HCT116 (cell line): ENCODE data around the gene NDST3. TPM values are rescaled to one million over a fixed set of nuclear protein-coding genes. Genes with fewer than 3 reads are reported as not detected.

Experiments
- ATAC-seq: fragments of 200-7000 bp; cut with Tn5 transposase; 2 replicates; pipeline ENCODE4 v1.9.1; 2020; ENCODE audit warnings: mild to moderate bottlenecking, moderate library complexity
- BruUV-seq: library from RNA; stranded (reverse); fragments of 400-500 nt; replicated peaks from 2 replicates; lab custom pipeline; 2021; lab: Mats Ljungman, UMichigan
- CTCF ChIA-PET: fragments of 300-600 bp; sonication (Branson Sonifier 250); formaldehyde crosslinking; loops from one replicate; lab custom pipeline; 2021; ENCODE audit warnings: antibody characterized with exemption; lab: Charles Lee
- POLR2A ChIA-PET: fragments of 300-600, 350-600 bp; sonication (Branson Sonifier 250); formaldehyde crosslinking; loops from one replicate; lab custom pipeline; 2021; ENCODE audit warnings: antibody characterized with exemption; lab: Charles Lee
- RAD21 ChIA-PET, 2 experiments: fragments of 300-600 bp; sonication (Branson Sonifier 250); formaldehyde crosslinking; loops; one replicate each; lab custom pipeline; 2023; ENCODE audit warnings: low total read pairs in 2 of 2; ENCODE audit not compliant: uncharacterized antibody in 2 of 2, unreplicated experiment in 2 of 2, low non-redundant PET in 1 of 2; lab: Charles Lee
- DNase-seq: peaks from one replicate; pipeline ENCODE4 v3.0.0-alpha.2; 2010; ENCODE audit warnings: low read depth, low spot score
- H2AFZ ChIP-seq: fragments of 200-600 bp; shearing (Covaris generic), sonication (generic); 2 replicates; pipeline ENCODE4 v1.6.1; 2017; ENCODE audit warnings: low read depth, mixed run types, mixed read lengths, antibody characterized with exemption, low read length; ENCODE audit not compliant: poor library complexity, severe bottlenecking
- H3K27ac ChIP-seq: 2 replicates; pipeline ENCODE4 v1.5.1; 2012; ENCODE audit warnings: low read depth, low read length
- H3K27me3 ChIP-seq: fragments of 200-600 bp; sonication (generic); 2 replicates; pipeline ENCODE4 v1.6.1; 2016; ENCODE audit warnings: mixed run types, low read length, mixed read lengths; ENCODE audit not compliant: insufficient read depth
- H3K36me3 ChIP-seq, 2 experiments: fragments of 200-500 bp in 1 of 2; fragments of 200-600 bp in 1 of 2; sonication (Bioruptor generic) in 1 of 2; sonication (generic) in 1 of 2; 2 replicates each; pipeline versions ENCODE4 v1.5.1 to v1.6.1; 2014 to 2016; ENCODE audit warnings: low read length in 2 of 2, inconsistent platforms in 1 of 2, mixed read lengths in 1 of 2, mixed run types in 1 of 2; ENCODE audit not compliant: insufficient read depth in 2 of 2, control insufficient read depth in 1 of 2
- H3K4me1 ChIP-seq, 2 experiments: fragments of 200-600 bp in 1 of 2; sonication (generic) in 1 of 2; 2 replicates each; pipeline versions ENCODE4 v1.5.1 to v1.6.1; 2012 to 2017; ENCODE audit warnings: low read length in 2 of 2, inconsistent platforms in 1 of 2, mild to moderate bottlenecking in 1 of 2, mixed read lengths in 1 of 2, mixed run types in 1 of 2, moderate library complexity in 1 of 2; ENCODE audit not compliant: insufficient read depth in 2 of 2, control insufficient read depth in 1 of 2
- H3K4me2 ChIP-seq: fragments of 200-600 bp; sonication (generic); 2 replicates; pipeline ENCODE4 v1.6.1; 2017; ENCODE audit warnings: mixed run types, low read length, mixed read lengths
- H3K4me3 ChIP-seq, 2 experiments: fragments of 200-600 bp in 1 of 2; sonication (generic) in 1 of 2; replicated peaks in 1 of 2; 2 replicates each; pipeline ENCODE4 v1.5.1; 2011 to 2016; ENCODE audit warnings: low read length in 2 of 2, control low read depth in 1 of 2, low read depth in 1 of 2, mild to moderate bottlenecking in 1 of 2, mixed read lengths in 1 of 2, mixed run types in 1 of 2
- H3K79me2 ChIP-seq: fragments of 200-600 bp; sonication (generic); 2 replicates; pipeline ENCODE4 v1.6.1; 2017; ENCODE audit warnings: mild to moderate bottlenecking, mixed run types, low read length, moderate library complexity, mixed read lengths; ENCODE audit not compliant: insufficient read depth
- H3K9ac ChIP-seq: fragments of 200-600 bp; sonication (generic); 2 replicates; pipeline ENCODE4 v1.6.1; 2016; ENCODE audit warnings: low read length, mixed read lengths
- H3K9me2 ChIP-seq: fragments of 200-600 bp; sonication (generic), shearing (Covaris generic); 2 replicates; pipeline ENCODE4 v1.6.1; 2017; ENCODE audit warnings: mixed run types, mild to moderate bottlenecking, moderate library complexity; ENCODE audit not compliant: insufficient read depth
- H3K9me3 ChIP-seq, 2 experiments: fragments of 200-500 bp in 1 of 2; fragments of 200-600 bp in 1 of 2; sonication (Bioruptor generic) in 1 of 2; sonication (generic) in 1 of 2; 2 replicates each; pipeline ENCODE4 v1.6.1; 2014 to 2017; ENCODE audit warnings: low read length in 2 of 2, mixed read lengths in 2 of 2, inconsistent platforms in 1 of 2, low read depth in 1 of 2, mild to moderate bottlenecking in 1 of 2, mixed run types in 1 of 2, moderate library complexity in 1 of 2; ENCODE audit not compliant: control insufficient read depth in 1 of 2, insufficient read depth in 1 of 2
- H4K20me1 ChIP-seq: fragments of 200-600 bp; sonication (generic), shearing (Covaris generic); 2 replicates; pipeline ENCODE4 v1.6.1; 2017; ENCODE audit warnings: mixed run types, mild to moderate bottlenecking, moderate library complexity; ENCODE audit not compliant: insufficient read depth
- CTCF ChIP-seq, 3 experiments: fragments of 200-600 bp in 1 of 3; sonication (generic) in 1 of 3; IDR thresholded peaks in 2 of 3; conservative IDR thresholded peaks in 1 of 3; 2 replicates each; pipeline ENCODE4 v1.5.1; 2012 to 2017; ENCODE audit warnings: low read depth in 2 of 3, low read length in 2 of 3, antibody characterized with exemption in 1 of 3, borderline replicate concordance in 1 of 3, control low read depth in 1 of 3, mild to moderate bottlenecking in 1 of 3, mixed read lengths in 1 of 3, mixed run types in 1 of 3, moderate library complexity in 1 of 3; ENCODE audit not compliant: insufficient read depth in 1 of 3
- EGR1 ChIP-seq: IDR thresholded peaks from 2 replicates; pipeline ENCODE4 v1.6.1; 2012; ENCODE audit warnings: low read depth
- ELF1 ChIP-seq: IDR thresholded peaks from 2 replicates; pipeline ENCODE4 v1.6.1; 2012; ENCODE audit warnings: low read depth, borderline replicate concordance
- FOSL1 ChIP-seq: IDR thresholded peaks from 2 replicates; pipeline ENCODE4 v1.6.1; 2012; ENCODE audit warnings: low read depth
- RAD21 ChIP-seq: IDR thresholded peaks from 2 replicates; pipeline ENCODE4 v1.6.1; 2012; ENCODE audit warnings: low read depth, mild to moderate bottlenecking
- REST ChIP-seq: IDR thresholded peaks from 2 replicates; pipeline ENCODE4 v1.6.1; 2012; ENCODE audit warnings: low read depth
- SIN3A ChIP-seq: IDR thresholded peaks from 2 replicates; pipeline ENCODE4 v1.6.1; 2012; ENCODE audit warnings: low read depth
- SP1 ChIP-seq: IDR thresholded peaks from 2 replicates; pipeline ENCODE4 v1.6.1; 2012; ENCODE audit warnings: low read depth
- SRF ChIP-seq: IDR thresholded peaks from 2 replicates; pipeline ENCODE4 v1.6.1; 2012; ENCODE audit warnings: low read depth
- TCF7L2 ChIP-seq: IDR thresholded peaks from 2 replicates; pipeline ENCODE4 v1.7.0; 2011; ENCODE audit warnings: borderline replicate concordance, inconsistent platforms; ENCODE audit not compliant: insufficient read depth, insufficient read length; ENCODE audit errors: extremely low read depth
- YY1 ChIP-seq: IDR thresholded peaks from 2 replicates; pipeline ENCODE4 v1.6.1; 2011; ENCODE audit warnings: low read length, low read depth, moderate library complexity, mild to moderate bottlenecking; ENCODE audit not compliant: insufficient replicate concordance; ENCODE audit errors: extremely low read depth
- ZFX ChIP-seq: fragments of 450-650 bp; IDR thresholded peaks from 2 replicates; pipeline ENCODE4 v1.6.1; 2017
- ZNF274 ChIP-seq: fragments of 200-500 bp; sonication (Bioruptor generic); IDR thresholded peaks from 2 replicates; pipeline ENCODE4 v1.6.1; 2014; ENCODE audit warnings: mild to moderate bottlenecking, low read depth, low read length, inconsistent platforms
- intact Hi-C: fragments of 100-400 bp; cut with micrococcal nuclease; formaldehyde crosslinking; loops from 2 replicates; pipeline ENCODE4 v1.10.0; 2022
- total RNA-seq: library from RNA; stranded (reverse); gene quantifications from one replicate; pipeline ENCODE4 v1.2.1, GENCODE V29; 2021; ENCODE audit not compliant: unreplicated experiment
- TF ChIP-seq, protein P1 (sequence below): IDR thresholded peaks from 2 replicates; pipeline ENCODE4 v1.6.1; 2011; ENCODE audit warnings: mild to moderate bottlenecking, low read length, moderate library complexity; ENCODE audit not compliant: insufficient replicate concordance; ENCODE audit errors: extremely low read depth

NDST3 gene
- total RNA-seq, 1 experiment from 2014 or later: not detected

DNA sequence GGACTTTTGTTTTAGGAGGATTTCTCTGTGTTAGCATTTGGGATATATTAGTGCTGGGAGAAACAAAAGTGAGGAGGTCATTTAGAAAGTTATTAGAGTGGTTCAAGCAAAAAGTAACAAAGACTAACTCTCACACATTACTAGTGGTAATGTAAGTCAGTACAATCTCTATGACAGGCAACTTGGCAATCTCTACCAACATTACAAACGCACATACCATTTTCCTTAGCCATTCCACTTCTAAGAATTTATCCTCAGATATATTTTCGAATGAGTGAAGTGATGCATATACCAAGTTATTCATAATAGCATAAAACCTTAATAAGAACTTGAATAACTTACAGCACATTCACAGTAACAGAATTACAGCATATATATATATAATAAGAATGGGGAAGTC is 172.3 kb downstream of the NDST3 start:
- Histone ChIP-seq H3K9ac (no peak overlapping the region), H4K20me1 (no peaks in the 10 kb centered on the region), H3K4me3 (no peak overlapping the region), H3K36me3 (no peaks in the 10 kb centered on the region), H3K4me1 (no peaks in the 10 kb centered on the region), H3K79me2 (no peaks in the 10 kb centered on the region), H3K9me3 (no peaks in the 10 kb centered on the region), H3K9me2 (no peaks in the 10 kb centered on the region), H3K27me3 (no peaks in the 10 kb centered on the region), H3K4me2 (no peak overlapping the region), H2AFZ (no peak overlapping the region), H3K27ac (no peak overlapping the region)
- no peak for ATAC-seq
- CTCF ChIA-PET: no interaction called here
- POLR2A ChIA-PET: no interaction called here
- RAD21 ChIA-PET: no interaction called here
- TF ChIP-seq ELF1 (no peak), RAD21 (no peak), ZFX (no peak), SRF (no peak)
- intact Hi-C loops: no loop called here
- no peak for DNase-seq
- BruUV-seq: no TSS peak

DNA sequence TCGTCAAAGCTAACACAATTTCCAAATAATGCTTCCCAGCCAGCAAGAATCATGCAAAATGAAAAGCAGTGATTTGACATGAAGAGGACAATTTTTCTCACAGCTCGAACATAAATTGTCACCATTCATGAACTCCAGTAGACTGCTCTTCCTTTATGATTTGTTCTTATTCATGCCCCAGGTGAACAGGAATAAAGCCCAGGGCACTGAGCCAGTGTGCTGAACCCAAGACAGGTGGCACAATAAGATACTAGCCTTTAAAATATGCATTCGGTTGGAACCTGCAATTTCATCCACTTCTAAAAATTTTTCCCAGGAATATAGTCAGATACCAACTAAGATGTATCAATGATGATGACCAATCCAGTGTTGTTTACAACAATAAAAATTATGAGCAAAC is 178.8 kb downstream of the NDST3 start:
- RAD21 ChIA-PET: no interaction called here
- no peaks in the 10 kb centered on the region for H3K36me3 ChIP-seq
- ATAC-seq (no peak), DNase-seq (no peak)
- no peaks in the 10 kb centered on the region for H3K9me2 ChIP-seq
- H3K4me1 ChIP-seq: no peaks in the 10 kb centered on the region
- H3K4me2 ChIP-seq: no peak overlapping the region
- H2AFZ ChIP-seq: no peak overlapping the region
- BruUV-seq: no TSS peak
- no peaks in the 10 kb centered on the region for H3K27me3 ChIP-seq
- CTCF ChIA-PET: no interaction called here
- H3K79me2 ChIP-seq: no peaks in the 10 kb centered on the region
- H3K4me3 ChIP-seq: no peak overlapping the region
- intact Hi-C loops: no loop called here
- POLR2A ChIA-PET: no interaction called here
- H3K9me3 ChIP-seq: no peaks in the 10 kb centered on the region
- H3K9ac ChIP-seq: no peak overlapping the region
- H4K20me1 ChIP-seq: no peaks in the 10 kb centered on the region
- H3K27ac ChIP-seq: no peak overlapping the region
- TF ChIP-seq REST (no peak), EGR1 (no peak), SRF (no peak), SP1 (no peak), YY1 (no peak), FOSL1 (no peak), SIN3A (no peak), CTCF (IDR thresholded peaks at IDR 0.05 in 2 of 3, conservative IDR thresholded peaks at IDR 0.05 in 1 of 3; ENCODE audit: borderline replicate concordance in 1 of 3, insufficient read depth in 1 of 3, low read depth in 2 of 3, low read length in 2 of 3) (no peak), ZNF274 (no peak), TCF7L2 (no peak)
- TF ChIP-seq, protein P1, sequence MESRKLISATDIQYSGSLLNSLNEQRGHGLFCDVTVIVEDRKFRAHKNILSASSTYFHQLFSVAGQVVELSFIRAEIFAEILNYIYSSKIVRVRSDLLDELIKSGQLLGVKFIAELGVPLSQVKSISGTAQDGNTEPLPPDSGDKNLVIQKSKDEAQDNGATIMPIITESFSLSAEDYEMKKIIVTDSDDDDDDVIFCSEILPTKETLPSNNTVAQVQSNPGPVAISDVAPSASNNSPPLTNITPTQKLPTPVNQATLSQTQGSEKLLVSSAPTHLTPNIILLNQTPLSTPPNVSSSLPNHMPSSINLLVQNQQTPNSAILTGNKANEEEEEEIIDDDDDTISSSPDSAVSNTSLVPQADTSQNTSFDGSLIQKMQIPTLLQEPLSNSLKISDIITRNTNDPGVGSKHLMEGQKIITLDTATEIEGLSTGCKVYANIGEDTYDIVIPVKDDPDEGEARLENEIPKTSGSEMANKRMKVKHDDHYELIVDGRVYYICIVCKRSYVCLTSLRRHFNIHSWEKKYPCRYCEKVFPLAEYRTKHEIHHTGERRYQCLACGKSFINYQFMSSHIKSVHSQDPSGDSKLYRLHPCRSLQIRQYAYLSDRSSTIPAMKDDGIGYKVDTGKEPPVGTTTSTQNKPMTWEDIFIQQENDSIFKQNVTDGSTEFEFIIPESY: no peak
